NCI-H748 (cell line): ENCODE data around the gene ZG16B.

ENCODE experiments used
- DNase-seq: peaks from one replicate; lab custom pipeline; 2025; ENCODE audit not compliant: unreplicated experiment; lab: John Stamatoyannopoulos, UW

The ZG16B gene

DNA sequence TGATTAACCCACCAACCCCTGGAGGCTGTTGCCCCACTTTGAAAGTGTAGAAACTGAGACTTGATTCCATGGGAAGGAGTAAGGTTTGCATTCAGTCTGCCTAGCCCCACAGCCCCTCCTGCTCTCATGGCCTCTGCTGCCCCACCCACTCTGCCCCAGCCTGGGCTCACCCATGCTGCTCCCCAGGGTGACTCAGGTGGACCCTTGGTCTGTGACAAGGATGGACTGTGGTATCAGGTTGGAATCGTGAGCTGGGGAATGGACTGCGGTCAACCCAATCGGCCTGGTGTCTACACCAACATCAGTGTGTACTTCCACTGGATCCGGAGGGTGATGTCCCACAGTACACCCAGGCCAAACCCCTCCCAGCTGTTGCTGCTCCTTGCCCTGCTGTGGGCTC, 25.4 kb upstream of the ZG16B start:
- DNase-seq = no peak

DNA sequence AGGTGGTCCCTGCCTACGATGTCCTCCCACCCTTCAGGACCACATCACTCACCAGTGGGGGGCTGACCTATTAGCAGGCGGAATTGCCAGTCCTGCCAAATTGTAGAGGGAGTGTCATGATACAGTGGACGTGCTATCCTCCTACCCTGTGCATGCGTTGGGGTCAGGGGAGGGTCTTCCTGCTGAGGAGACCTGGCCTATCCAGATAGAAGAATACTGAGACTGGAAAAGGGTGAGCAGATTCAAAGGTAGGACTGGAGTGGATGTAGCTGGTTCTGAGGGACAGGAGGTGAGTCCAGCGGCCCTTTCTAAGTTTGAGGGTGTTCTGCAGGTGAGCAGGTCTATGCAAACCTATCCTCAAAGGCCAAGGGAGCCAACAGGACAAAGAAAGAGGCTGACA, 23.8 kb upstream of the ZG16B start:
- DNase-seq = no peak

DNA sequence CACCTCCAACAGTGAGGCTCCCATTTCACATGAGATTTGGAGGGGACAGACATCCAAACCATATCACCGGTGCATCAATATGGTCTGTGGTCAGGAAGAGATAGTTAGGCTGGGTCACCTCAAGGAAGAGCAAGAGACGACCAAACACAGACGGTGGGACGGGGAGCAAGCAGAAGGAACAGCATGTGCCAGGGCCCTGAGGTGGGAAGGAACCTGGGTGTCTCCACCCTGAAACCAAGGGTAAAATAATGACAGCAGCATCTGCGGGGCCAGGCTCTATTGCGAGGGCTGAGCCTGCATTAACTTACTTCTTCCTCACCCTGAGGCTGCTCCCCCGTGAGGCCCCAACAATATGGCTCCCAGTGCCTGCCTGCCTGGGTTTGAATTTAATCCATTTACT, 21.9 kb upstream of the ZG16B start:
- DNase-seq = no peak

DNA sequence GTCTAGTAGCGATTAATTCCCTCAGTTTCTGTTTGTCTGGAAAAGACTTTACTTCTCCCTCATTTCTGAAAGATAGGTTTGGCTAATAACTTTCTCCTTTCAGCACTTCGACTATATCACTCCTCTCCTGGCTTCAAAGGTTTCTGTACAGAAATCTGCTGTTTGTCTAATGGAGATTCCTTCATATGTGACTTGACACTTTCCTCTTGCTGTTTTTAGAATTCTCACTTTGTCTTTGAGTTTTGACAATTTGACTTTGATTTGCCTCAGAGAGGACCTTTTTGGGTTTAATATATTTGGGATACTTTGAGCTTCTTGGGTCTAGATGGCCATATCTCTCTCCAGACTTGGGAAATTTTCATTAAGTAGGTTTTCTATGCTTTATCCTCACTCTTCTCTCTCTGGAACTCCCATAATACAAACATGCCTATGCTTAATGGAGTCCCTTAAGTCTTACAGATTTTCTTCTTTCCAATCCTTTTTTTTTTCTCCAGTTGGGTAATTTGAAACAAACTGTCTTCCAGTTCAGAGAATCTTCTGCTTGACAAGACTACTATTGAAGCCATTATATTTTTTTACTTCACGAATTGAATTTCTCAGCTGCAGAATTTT, 20.8 kb upstream of the ZG16B start:
- no peak for DNase-seq

DNA sequence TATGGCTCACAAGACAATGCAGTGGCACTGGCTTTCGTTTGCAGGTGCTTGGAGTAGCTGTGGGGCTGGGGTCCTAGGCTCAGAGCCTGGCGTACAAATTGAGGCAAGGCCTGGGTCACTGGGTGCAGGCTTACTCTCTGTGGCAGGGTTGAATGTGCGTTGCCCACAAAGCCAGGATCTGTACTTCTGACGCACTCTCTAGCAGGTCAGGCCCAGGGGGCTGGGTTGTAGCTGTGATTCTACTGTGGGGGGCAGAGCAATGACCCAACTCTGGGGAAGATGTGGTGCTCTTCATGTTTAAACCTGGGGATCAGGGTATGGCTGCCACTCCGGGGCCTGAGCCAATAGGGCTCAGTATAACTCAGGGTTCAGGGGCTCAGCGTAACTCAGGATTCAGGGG, 19.5 kb upstream of the ZG16B start:
- DNase-seq = no peak

DNA sequence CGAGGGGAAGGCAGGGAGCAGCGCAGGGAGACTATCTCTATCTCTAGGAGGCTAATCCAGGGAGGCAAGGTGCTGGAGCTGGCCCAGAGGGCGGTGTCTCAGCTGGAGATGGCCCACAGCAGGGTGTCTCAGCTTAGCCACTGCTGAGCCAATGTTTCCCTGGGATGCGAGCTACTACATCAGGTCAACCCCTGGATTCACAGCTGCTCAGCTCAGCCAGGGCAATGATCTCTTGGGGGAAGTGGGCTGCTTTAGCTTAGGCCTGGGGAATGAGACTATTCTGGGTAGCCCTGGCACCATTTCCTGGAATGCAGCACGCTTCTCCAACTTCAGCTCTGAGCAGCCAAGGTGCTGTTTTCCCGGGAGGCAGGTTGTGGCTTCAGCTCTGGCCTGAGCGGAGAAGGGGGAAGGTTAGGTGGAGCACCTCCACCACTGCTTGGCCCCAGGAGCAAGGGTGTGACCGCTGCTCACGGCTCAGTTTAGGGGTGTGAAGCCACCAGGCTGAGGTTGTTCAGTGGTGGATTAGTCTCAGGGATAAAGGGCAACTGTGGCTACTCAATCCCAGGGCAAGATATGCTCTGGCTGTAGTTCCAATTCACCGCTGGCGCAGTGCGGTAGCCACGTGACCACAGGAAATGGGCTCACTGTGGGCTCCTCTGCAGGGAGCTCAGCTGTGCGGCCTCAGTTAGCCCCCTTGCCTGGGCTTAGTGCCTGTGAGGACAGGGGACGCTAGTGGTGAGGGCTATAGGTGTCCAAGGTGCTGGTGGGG, 18.2 kb upstream of the ZG16B start:
- DNase-seq = no peak

DNA sequence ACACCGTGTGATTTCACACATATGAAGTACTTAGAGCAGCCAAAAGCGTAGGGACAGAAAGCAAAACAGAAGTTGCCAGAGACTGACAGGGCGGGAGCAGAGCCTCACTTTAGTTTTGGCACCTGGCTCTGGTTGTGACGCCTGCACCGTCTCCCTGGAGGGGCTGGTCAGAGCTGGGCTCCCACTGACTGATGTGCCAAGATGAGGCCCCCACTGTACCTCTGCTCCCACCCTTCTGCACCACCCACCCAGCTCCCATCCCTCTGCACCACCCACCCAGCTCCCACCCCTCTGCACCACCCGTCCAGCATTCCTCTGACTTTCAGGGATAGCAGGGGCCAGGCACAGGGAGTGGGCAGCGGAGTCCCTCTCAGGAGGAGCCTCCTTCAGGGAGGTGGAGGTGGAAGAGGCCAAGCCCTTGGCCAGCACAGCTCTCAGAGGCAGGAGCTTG, 16.3 kb upstream of the ZG16B start:
- no peak for DNase-seq

DNA sequence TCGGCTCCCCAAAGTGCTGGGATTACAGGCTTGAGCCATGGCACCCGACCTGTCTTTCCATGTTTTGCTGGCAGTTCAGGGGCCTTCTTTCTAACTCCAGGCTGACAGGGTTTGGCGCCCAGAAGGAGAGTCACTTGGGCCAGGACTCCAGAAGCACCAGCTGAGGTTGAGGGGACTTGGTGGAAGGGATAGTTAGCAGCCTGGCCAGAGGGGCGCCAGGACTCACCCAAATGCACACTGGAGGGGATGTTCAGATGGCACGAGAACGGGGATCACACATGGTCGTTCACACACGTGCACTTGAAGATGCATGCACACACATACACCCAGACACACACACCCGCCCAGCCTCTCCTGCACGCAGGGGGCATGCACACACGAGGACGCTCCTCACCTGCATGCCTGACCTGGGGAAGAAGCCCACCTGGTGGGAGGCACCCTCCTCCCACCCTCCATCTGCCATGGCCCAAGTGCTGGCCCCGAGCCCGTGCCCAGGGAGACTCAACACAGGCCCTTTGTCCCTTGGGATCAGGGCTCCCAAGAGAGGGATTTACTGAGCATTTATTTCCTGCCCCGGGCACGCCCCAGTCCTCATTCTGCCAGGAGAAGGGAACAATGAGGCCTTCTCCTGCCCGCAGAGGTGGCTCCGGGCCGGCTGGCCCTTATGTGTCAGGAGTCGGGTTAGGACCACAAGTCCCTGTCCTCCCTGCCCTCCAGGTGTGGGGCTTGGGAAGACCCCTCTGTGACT, 15.4 kb upstream of the ZG16B start:
- no peak for DNase-seq

DNA sequence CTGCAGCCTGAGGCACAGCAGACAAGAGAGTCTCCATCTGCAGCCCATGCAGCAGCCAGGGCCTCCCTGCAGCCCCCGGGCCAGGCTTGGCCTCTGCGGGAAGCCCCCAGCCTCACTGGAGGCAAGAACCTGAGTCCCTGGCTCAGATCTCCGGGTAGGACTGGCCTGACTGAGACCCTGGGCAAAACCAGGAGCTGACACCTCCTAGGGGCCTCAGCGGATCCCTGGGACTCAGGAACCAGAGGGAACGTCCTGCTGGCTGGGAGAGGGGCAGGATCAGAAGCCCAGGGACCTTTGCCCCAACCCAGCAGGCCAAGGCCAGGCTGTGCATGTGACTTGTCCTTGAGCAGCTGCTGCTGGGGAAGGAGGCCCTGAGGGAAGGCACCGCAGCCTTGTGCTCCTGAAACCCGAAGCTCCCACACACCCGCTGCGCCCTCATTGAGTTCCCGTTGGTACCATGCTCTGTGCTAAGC, 14.8 kb upstream of the ZG16B start:
- no peak for DNase-seq

DNA sequence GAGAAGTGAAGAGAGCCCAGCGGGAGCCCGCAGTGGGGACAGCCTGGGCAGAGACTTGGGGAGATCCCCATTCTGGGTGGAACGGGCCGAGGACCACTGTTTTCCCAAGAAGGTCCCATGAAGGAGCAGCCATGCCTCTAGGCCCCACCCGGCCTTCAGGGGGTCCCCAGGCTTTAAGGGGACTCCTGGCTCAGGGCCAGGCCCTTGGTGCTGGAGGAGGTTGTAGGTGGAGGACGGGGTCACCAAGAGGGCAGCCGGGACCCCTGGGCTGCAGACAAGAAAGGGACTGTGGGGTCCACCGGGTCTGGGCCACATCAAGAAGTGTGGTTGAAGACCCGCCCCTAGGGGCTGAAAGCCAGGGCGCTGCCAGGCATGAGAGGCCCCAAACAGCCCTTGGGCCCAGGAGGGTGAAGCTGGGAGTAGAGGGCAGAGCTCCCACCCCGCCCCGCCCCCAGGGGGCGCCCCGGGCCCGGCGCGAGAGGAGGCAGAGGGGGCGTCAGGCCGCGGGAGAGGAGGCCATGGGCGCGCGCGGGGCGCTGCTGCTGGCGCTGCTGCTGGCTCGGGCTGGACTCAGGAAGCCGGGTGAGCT, 13.3 kb upstream of the ZG16B start, which contains the start of gene PRSS21:
TSS of gene PRSS21 (plus strand) at position 487 of the 589 bp plus-strand sequence. CDS start at position 519, 32 bp downstream.
- DNase-seq = no peak

DNA sequence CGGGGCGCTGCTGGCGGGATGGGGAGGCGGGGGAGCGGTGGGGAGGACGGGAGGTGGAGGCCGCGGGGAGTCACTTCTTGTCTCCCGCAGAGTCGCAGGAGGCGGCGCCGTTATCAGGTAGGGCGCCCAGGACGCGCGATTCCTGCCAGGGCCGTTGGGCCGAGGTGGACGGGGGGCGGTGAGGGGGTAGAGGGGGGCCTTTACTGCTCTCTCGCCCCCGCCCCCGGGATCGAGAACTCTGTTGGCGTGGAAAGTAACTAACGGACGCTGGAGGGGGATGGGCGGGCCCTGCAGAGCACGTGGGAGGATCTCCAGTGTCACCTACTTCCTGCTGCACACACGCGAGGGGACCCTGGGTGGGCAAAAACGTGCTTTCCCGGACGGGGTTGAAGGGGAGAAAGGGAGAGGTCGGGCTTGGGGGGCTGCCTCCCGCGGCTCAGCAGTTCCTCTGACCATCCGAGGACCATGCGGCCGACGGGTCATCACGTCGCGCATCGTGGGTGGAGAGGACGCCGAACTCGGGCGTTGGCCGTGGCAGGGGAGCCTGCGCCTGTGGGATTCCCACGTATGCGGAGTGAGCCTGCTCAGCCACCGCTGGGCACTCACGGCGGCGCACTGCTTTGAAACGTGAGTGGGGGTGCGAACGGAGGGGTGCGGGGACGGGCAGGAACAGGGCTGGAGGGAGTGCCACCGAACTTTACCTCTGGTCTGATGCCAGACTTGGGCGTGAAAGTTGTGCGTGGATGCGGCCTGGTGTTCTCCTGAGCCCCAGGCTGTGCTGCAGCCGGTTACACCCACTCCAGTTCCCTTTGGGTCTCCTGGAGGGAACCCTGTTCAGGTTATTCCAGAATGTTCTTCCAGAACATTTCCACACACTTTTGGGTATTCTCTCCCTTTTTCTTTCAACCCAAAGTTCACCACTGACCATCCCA, 12.5 kb upstream of the ZG16B start:
- DNase-seq = no peak

DNA sequence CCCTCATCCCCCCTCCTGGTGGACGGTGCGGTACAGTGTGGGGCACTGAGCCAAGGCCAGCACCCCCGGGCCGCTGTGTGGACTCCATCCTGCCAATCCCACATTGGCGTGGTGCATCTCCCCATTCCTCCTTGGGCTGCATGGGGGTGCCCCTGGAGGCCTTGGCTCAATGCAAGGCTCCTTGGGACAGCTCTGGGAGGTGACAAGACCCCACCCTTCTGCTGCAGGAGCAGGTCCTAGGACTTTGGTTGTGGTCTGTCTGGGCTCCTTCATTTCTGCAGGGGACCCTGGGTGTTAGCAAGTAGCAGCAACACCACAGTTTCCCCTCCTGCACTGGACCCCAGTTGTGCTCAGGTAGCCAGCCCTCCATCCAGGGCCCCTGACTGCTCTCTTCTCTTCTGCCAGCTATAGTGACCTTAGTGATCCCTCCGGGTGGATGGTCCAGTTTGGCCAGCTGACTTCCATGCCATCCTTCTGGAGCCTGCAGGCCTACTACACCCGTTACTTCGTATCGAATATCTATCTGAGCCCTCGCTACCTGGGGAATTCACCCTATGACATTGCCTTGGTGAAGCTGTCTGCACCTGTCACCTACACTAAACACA, 11.7 kb upstream of the ZG16B start:
- no peak for DNase-seq

DNA sequence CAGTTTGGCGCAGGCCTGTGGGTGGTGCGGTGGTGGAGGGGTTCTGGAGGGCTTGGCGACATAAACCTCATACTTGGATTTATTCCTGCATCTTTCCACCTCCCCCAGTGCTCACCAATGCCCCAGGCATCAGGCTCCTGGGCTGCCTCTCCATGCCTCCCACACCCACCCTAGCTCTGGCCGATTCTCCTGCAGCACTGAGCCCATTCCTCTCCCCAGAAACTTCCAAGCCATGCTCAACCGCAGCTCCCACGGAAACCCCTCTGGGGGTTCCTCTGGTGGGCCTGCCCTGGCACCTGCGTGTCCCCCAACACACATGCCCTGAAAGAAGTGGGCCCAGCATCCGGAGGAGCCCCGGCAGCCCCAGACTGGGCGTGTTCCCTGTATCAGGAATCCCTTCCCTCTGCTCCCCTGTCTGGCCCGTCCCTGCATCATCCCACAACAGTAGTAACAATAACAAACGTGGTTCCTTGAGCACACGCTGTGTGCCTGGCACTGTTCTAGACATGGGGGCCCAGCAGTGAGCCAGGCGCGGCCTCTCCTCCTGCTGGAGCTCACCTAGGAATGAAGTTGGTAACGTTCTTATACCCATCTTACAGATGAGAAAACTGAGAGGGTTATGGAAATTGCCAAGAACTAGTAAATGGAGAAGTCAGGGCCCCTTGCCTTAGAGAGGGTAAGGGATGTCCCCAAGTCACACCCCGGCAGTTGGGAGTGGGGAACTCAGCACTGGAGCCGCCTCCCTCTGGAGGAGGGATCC, 10.7 kb upstream of the ZG16B start:
- no peak for DNase-seq

DNA sequence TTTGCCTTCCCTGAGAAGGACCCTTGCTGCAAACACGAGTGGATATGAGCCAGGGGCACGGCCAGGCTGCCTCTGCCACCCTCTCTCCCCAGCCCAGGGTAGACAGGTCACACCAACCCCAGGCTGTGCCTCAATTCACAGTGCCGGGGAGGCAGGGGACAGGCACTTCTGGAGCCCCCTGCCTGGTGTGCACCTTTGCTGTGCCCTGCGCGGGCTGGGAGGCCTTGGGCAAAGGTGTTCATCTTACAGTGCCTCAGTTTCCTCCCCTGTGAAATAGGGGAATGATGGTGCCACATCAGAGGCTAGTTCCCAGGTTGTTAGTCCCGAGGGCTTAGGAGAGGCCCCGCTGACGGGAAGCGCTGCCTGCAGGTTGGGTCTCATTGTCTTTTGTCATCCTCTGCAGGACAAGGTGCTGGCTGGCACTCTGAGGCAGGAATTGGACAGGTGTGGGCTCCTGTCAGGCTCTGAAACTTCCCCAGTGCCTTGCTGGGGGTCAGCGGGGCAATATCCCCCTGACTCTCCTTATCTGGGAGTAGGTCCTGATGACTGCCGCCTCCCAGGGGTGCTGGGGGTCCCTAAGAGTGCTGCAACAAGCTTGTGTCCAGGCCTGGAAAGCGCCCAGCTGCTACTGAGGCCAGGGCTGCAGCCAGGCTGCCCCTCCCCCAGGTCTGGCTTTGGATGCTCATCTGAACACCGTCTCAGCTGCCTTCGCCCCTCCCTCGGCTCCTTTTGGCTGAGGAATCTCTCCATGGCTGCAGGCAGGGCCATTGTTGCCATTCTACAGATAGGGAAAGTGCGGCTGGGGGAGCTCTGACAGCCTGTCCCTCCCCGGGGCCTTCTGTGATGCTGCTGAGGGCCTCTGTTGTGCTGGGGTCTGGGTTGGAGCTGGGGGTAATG, 9.9 kb upstream of the ZG16B start:
- DNase-seq = no peak

DNA sequence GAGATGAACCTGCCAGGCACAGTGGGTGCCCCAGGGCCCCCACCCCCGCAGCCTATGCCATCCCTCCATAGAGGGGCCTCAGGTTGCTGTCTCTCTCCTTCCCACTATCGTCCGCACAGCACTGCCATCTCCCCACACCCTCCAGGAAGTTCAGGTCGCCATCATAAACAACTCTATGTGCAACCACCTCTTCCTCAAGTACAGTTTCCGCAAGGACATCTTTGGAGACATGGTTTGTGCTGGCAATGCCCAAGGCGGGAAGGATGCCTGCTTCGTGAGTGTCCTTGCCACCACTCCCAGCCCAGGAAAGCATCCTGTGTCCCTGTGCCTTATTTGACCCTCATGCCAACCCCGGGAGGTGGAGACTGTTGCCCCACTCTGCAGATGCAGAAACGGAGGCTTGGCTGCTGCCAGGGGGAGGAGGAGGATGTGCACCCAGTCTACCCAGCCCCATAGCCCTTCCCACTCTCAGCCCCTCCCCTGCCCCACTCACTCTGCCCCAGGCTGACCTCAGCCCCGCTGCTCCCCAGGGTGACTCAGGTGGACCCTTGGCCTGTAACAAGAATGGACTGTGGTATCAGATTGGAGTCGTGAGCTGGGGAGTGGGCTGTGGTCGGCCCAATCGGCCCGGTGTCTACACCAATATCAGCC, 9.1 kb upstream of the ZG16B start:
- DNase-seq = no peak

DNA sequence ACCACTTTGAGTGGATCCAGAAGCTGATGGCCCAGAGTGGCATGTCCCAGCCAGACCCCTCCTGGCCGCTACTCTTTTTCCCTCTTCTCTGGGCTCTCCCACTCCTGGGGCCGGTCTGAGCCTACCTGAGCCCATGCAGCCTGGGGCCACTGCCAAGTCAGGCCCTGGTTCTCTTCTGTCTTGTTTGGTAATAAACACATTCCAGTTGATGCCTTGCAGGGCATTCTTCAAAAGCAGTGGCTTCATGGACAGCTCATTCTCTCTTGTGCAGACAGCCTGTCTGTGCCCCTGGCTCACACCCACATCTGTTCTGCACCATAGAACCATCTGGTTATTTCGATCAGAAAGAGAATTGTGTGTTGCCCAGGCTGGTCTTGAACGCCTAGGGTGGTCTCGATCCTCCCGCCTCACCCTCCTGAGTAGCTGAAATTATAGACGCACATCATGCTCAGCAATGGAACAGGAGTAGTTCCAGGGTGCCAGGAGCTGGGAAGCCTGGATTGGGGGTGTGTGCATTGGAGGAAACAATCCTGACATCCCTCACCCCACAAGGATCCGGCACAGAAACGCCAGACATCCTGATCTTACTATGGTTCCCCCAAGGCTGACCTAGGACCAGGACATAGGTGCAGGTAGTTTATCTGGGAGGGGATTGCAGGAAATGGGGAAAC, 8.5 kb upstream of the ZG16B start:
- no peak for DNase-seq

DNA sequence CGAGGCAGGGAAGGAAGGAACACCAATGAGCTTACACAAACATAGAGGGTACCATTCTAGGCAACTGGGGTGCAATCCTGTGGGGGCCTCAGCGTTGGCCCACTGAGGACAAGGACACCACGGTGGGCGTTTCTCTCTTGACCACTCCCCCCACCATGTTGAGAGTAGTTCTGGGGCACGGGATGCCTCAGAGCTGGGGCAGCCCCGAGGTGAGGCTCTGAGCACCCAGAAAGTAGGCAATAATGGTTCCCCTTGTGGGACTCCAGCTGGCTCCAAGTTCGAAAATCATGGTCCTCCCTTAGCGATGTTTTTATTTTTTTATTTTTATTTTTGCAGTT, 8.0 kb upstream of the ZG16B start:
- no peak for DNase-seq
